Retina (tissue), 1 donor: ENCODE data around the gene CADM3.
A peak's percentile ranks its signal among the peaks of the same experiment; 100 is the strongest.

Experiments
- DNase-seq: peaks from one replicate; pipeline ENCODE4 v3.0.0-alpha.2; 2016

Gene CADM3

GRCh38 chr1:159208175-159208825, 36.9 kb downstream of the CADM3 start:
- DNase-seq, result peak; percentile 69

GRCh38 chr1:159209061-159209460, 37.6 kb downstream of the CADM3 start:
- no peak for DNase-seq

GRCh38 chr1:159211331-159212136, 40.1 kb downstream of the CADM3 start:
- peak; percentile 64 for DNase-seq

GRCh38 chr1:159212596-159212995, 41.2 kb downstream of the CADM3 start:
- DNase-seq, result no peak

GRCh38 chr1:159214149-159214760, 42.8 kb downstream of the CADM3 start:
- DNase-seq, result peak; percentile 69

- no peak for DNase-seq
These were observed 47.5 kb downstream of the CADM3 start for GRCh38 chr1:159218649-159219636.

GRCh38 chr1:159222075-159222865, 50.9 kb downstream of the CADM3 start:
- no peak for DNase-seq

GRCh38 chr1:159223004-159223403, 51.6 kb downstream of the CADM3 start:
- DNase-seq, result no peak

- DNase-seq, result no peak
These were observed 57.1 kb downstream of the CADM3 start for GRCh38 chr1:159228554-159228953.

- no peak for DNase-seq
These were observed 58.0 kb downstream of the CADM3 start for GRCh38 chr1:159229260-159229885.

GRCh38 chr1:159229896-159230295, 58.5 kb downstream of the CADM3 start:
- no peak for DNase-seq

- no peak for DNase-seq
These were observed 68.3 kb downstream of the CADM3 start for GRCh38 chr1:159239551-159240220.

GRCh38 chr1:159247266-159247665, 75.9 kb downstream of the CADM3 start:
- DNase-seq, result no peak

- no peak for DNase-seq
These were observed 76.9 kb downstream of the CADM3 start for GRCh38 chr1:159248311-159248710.

GRCh38 chr1:159250638-159251216, 79.3 kb downstream of the CADM3 start:
- DNase-seq, result peak; percentile 19
